Dermis blood vessel endothelial cell (primary cell): ENCODE measurements around the gene EPB41L1. TPM values are rescaled to one million over a fixed set of nuclear protein-coding genes. Genes with fewer than 3 reads are reported as not detected.
A peak's percentile ranks its signal among the peaks of the same experiment; 100 is the strongest.

Source experiments
- DNase-seq: peaks from one replicate; pipeline ENCODE4 v3.0.0; 2010
- total RNA-seq: library from RNA; depleted of rRNA; stranded (reverse); fragments of >200 nt; gene quantifications from 2 replicates; pipeline ENCODE4 v1.2.3, GENCODE V29; 2014

Gene EPB41L1
- total RNA-seq, 1 donor from 2014 or later = 16.0 TPM

DNA sequence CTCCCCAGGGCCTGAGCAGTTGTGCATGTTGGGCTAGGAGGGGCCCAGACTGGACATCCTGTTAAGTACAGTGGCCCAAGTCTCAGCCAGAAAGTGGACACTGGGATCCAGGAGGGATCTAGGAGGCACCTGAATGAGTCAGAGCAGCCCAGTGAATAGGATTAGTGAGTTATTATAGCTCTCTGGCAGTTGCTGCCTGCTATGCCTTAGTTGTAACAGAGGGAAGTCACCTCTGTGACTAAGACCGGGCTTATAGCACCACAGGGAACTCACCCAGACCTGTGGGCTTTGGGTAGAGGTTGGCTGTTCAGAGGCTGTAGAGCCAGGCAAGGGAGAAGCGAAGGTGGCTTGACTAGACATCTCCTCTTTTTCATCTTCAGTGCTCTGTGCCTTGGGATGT lies 42.7 kb downstream of the EPB41L1 start:
- DNase-seq = no peak

DNA sequence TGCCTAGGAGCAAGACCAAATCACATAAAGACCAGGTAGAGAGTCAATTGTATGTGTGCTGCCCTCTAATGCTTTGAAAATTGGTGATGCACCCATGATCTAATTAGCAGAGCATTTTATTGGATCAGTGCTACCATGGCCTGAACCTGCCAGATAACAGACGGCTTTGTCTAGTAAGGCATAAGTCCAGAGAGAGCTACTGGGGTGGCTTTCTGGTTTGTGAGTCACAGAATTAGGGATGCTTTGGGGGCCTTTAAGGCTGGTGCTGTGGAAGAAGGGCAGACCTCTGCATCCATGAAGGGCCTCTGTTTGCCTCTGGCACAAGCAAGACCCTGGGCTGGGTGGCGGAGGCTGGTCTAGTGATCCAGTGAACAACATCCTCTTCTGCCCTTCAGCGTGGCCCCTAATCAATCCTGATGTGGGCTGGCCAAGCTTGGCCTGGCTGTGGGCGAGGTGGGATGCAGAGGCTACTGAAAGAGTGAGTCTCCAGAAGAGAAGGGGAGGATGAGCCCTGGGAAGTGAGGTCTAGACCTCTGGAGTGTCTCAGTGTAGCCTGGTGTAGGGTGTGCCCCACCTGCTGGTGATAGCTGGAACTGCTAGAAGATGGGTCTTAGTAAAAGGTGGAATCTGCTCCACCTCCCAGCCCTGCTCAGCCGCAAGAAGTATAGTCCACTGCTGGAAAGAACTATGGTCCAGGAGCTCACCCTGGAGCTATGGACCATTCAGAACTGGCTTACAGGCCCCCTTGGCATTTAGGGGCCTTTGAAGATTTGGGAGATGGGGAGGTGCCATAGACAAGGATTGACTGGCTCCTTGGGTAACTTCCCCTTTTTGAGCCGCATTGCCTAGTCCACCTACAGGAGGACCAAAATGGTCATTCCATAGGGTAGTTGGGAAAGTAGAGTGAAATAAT lies 45.1 kb downstream of the EPB41L1 start:
- DNase-seq = peak; percentile 86

DNA sequence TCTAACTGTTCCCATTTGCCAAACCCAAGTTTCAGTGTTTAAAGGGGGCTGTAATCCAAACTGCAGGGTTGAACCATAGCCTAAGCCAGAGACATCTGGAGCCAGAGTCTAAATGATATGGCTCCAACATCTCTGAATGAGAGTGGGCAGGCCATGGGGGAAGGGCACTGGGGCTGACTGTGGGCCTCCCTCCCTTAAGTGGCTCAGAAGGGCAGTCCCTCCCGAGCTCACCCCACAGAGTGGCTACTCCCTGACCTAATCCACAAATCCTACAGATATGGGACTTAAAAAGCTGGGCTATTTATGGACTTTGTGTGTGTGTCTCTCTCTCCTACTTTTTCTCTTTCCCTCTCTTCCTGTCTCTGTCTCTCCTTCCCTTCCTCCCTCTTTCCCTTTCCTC lies 45.9 kb downstream of the EPB41L1 start:
- no peak for DNase-seq

DNA sequence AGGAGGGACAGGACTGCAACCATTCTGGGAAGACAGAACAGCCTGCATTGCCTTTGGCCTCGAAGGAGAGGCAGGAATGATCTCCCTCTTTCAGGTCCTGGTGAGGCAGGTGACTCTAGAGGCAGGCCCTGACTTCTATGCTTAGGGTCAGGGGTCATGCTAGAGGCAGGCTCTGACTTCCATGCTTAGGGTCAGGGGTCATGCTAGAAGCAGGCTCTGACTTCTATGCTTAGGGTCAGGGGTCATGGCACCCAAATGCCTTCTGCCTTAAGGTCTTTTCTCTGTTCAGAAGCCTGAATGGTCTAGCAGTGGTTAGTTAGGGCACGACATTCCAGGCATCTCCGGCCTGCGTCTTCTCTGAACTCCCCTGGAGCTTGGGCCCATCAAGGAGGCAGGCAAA lies 46.7 kb downstream of the EPB41L1 start:
- no peak for DNase-seq

DNA sequence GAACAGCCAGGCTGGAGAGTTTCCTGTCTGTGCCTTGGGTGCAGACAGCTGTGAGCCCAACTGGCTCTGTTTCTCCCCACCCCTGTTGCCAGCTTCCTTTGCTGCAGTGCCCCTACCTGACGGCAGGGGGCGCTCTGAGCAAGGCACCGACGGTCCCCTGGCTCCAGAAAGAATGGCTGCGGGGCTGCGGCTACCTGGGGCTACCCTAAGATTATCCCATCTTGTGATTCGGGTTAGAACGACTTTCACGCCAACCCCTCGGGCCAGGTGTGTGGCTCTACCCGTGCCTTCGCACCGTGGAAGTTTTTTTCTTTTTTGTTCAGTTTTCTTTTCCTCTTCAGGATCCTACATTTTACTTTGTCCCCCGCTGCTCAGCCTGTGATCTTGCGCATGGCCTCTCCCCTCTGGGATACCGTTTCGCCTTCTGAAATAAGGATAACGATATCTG lies 48.4 kb downstream of the EPB41L1 start:
- peak; percentile 69 for DNase-seq

DNA sequence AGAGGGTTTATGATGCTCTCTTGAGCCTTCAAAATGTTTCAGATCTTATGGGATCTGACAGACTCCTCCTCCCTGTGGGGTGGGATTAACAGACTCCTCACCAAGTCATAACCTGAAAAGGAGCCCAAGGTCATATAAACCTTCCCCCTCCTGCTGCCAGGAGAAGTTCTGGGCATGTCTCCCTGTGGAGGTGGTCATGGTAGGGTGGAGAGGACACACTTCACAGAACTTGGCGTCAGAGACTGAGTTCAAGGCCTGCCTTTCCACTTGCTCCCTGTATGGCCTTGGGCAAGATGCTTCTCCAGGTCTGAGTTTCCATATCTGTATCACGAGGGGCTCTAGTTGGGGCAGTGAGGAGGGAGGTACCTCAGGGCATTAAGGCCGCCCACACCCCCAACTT lies 49.3 kb downstream of the EPB41L1 start:
- DNase-seq = no peak

DNA sequence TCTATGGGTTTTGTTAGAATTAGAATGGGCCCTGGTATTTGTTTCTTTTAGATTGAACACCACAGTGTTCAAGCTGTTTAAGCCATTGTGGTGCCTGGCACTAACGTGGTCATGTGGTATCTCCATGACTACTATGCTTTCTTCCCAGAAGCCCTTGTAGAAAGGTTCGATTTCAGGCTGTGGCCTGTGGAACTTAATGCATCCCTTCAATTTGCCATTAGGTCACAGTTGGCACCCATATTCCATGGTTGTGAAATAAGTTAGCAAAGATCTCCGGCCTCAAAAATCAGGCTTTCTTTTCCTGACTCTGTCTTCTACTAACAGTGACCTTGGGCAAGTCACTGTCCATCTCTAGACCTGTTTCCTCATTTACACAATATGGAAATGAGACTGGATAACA lies 50.5 kb downstream of the EPB41L1 start:
- DNase-seq = no peak

DNA sequence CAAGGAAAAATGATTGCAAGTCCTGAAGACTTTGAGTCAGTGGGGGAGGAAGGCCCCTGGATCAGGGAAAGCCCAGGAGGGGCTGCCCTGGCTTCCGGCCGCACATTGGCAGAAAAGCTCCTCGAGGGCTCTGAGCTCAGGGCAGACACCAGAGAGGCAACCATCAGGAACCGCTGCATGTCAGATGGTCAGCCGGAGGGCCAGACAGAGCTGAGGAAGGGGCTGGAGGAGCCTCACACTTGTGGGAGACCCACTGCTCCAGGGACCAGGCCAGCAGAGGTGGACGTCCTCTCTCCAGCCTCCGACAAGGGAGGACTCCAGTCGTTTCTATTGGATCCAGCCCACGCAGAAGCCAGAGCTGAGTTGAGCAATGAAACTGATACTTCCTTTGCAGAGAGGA lies 51.5 kb downstream of the EPB41L1 start:
- DNase-seq = no peak

DNA sequence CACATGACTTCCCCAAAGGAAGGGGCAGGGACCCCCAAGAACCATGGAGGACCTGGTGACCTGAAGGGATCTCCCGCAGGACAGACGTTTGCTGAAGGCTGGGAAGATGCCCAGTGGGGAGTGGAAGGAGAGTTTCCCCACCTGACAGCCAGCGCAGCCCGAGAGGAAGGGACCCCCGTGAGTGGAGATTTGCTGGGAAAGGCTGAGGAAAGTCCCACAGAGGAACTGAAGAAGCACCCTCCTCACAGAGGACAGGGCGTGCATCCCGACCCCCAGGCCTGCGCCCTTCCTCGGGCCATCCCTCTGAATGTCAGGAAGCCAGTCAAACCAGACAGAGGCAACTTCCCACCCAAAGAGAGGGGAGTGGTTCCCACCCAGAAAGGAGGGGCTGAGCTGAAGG lies 52.1 kb downstream of the EPB41L1 start:
- no peak for DNase-seq

DNA sequence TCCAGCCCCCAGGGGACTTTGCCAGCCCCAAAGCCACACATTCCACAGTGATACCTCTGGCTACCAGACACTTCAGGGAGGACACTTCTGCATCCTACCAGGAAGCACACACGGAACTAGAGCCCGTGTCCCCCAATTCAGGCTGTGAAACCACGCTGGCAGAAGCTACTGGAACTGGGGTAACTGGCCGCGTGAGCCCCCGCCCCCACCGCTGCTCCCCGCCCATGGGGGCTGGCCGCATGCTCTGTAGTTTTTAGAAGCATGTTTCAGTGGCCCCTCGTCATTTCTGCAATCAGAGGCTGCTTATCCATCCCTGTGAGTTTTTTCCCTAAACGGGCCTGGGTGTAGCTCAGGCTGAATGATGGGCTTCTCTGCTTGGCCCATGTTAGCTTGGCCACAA lies 53.1 kb downstream of the EPB41L1 start:
- DNase-seq = no peak

DNA sequence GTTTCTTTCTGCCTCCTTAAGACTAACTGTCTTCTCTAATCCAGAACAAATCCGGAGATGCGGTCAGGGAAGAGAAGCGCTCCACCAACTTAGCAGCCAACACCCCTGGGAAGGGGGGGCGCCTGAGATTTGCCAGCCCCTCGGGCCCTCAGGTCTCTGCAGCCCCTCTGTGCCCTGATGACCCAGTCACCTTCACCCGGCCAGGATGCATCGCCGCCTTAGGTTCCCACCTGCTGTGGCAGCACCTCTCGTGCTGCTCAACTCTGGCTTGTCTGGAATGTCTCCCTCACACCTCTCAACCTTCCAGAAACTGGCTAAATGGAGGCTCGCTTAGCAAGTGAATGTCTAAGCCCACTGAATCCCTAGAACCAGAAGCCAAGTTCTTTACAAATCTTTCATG lies 53.7 kb downstream of the EPB41L1 start:
- DNase-seq = no peak

DNA sequence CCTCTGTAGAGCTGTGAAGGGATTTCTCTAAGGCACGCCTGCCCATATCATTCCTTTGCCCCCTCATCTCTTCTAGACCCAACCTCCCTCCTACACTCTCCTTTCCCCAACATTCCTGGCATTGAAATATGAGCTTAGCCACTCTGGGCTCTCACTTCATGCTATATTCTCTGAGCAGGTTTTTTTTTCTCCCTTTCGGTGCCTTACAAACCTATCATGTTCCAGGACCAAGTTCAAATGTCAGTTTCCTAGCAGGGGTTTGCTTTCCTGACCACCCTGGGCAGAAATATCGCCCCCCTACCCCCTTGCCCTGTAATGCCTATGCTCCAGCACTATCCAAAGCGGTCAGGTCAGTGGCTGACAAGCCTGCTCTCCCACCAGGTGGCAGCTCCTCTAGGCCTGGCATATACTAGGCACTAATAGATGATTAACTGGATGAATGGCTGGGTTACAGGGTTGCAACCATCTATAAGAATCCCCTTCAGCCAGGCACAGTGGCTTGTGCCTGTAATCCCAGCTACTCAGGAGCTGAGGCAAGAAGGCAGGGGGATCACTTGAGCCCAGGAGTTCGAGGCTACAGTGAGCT lies 56.0 kb downstream of the EPB41L1 start:
- DNase-seq = peak; percentile 14

DNA sequence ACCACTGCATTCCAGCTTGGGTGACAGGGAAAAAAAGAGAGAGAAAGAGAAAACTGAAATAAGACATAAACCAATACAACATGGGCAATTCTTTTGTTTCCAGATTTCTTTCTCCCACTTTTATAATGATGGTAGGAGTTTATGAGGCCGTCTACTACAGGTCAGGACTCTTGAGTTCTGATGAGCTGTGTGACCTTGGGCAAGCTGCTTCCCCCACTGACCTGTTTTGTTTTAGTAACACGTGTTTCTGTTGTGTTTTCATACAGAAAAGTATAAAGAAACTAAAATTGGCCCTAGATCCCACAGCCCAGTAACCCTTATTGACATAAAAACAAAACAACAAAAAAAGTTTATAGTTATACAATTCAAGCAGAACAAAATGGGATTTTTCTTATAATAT lies 58.8 kb downstream of the EPB41L1 start:
- DNase-seq = no peak

DNA sequence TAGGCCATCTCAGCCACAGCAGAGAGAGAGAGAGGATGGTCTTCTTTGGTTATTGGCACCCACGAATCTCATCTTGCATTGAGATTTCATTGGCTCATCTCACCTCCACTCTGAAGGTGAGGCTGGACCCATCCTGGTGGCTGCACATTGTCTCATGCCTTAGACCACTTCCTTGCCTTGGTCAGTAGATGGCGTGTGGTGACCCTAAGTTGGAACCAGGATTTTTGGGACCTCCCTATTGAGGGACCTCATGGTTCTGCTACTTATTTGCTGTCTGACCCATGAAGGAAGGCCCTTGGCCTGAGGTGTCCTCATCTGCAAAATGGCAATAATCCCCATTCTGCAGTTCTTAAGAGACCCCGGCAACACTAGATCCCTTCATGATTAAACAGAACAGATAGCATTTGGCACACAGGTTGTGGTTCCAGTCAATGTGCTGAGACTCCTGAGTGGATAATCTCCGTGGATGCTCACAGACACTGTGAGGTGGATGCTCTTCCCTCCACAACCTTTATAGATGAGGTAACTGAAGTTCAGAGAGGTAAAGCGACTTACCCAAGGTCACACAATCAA lies 60.2 kb downstream of the EPB41L1 start:
- peak; percentile 52 for DNase-seq

DNA sequence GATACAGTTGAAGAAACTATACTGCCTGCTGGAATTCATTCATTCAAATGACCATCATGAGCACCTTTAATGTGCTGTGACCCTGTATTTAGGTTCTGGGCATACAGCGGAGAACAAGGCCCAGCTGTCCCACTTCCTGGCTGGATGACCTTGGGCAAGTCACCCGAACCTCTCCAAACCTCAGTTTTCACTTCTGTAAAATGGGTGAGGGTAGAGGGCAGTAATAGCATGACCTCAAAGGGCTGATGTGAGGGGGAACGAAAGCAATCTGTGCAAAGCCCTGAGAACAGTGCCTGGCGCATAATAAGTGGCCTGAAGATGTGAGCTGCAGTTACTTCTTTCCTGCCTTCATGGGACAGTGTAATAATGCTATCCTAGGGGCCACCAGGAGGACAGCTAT lies 61.2 kb downstream of the EPB41L1 start:
- DNase-seq = no peak

DNA sequence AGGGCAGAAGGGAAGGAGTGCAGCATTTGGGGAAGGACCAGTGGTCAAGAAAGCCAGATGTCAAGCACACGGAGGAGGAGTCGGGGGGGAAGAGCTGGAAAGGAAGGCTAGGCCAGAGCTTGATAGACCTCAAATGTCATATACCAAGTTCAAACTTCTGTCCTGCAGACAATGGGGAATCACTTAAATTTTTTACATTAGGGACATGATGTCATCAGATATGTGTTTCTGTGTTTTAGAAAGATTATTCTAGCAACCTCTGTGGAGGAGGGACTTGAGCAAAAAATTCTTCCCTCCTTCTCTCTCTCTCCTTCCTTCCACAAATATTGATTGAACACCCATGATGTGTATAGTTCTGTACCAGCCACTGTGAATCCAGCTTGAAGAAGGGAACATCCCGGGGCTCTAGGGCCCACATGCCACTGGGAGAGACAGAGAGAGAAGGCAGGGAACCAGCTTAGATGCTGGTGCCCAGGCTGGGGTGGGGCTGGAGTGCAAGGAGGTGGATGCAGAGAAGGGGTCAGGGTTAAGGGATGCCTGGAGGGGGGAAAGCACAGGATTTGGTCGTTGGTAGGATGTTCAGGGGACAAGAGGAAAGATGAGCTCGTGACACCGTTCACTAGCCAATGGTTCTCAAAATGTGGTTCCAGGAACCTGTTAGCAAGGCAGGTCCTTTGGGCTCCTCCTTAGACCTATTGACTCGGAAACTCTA lies 61.9 kb downstream of the EPB41L1 start:
- DNase-seq = no peak

DNA sequence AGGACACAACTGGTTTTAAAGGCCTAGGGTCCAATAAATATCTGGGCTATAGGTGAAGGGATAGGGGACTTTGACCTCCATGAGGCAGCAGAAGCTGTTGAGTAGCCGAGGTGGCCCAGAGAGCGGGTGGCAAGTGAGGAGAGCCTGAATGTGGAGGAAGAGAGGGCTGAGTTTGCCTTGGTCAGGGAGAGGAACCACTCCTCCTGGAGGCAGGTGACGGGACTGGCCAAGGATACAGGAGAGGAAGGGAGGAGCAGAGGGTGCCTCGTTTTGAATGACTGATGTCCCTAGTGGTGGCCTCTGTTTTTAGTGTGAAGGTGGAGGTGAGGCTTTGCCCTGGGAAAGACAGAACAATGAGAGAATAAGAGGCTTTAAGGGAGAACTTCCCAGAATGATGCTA lies 62.7 kb downstream of the EPB41L1 start:
- no peak for DNase-seq

DNA sequence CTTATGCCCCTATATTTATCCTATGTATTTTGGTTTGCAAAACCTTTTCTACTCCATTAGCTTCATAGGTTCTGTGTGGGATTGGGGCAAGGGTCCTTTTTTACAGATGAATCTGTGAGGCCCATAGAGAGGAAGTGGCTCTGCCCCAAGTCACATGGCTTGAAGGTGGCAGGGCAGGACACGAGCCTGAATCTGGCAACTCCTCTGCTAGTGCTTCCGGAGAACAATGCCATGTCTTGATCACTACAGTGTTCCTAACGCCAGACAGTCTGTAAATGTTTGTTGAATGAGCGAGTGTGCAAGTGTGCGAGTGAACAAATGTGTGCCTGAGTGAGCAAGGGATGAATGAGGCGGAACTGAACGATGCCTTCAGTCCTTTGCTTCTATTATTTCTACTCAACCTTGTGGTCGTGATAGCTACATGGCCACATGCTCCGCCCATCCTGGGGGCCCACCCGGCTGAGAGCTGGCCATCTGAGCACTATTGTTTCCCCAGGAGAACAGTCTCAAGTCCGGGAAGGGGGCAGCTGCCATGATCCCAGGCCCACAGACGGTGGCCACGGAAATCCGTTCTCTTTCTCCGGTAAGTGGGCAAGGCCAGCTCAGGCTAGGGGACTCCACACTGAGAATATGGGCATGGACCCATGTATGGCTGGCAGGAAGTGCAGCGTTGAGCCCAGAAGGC lies 64.0 kb downstream of the EPB41L1 start:
- no peak for DNase-seq

DNA sequence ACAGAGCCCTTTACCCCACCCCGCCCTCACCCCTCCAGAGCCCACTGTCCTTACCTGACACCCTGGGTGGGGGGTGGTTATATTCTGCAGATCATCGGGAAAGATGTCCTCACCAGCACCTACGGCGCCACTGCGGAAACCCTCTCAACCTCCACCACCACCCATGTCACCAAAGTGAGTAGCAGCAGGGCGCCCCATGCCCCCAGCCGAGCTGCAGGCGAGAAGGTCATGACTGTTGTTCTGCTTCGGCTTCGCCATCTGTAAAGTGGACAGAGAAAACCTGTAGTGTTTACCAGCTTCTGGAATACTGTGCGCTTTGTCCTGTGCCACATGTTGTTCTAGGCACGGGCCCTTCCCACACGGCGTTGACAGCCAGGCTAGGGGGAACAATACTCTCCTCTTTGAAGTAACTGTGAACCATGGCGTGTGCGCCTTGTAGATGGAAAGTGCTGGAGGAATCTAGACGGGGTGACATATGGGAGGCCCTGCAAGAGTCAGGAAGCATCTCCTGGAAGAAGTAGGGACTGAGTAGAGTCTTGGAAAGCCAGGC lies 65.2 kb downstream of the EPB41L1 start:
- no peak for DNase-seq

DNA sequence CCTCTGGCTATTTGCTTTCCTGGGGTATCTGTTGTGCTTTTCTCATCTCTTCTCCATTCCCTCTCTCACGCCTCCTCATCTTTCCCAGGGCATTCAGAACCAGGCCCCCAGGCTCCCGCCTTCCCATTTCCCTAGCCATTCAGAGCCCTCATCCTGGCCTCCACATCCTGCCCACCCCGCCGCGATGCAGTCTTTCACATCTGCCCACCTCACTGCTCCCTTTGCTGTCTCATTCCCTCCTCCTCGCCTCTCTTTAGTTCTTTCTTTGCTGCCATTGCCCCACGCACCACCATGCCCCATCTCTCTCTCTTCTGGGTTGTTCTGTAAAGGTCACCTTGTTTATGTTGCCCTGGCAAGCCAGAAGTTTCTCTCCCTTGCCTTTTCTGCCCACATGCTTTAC lies 71.1 kb downstream of the EPB41L1 start:
- no peak for DNase-seq

DNA sequence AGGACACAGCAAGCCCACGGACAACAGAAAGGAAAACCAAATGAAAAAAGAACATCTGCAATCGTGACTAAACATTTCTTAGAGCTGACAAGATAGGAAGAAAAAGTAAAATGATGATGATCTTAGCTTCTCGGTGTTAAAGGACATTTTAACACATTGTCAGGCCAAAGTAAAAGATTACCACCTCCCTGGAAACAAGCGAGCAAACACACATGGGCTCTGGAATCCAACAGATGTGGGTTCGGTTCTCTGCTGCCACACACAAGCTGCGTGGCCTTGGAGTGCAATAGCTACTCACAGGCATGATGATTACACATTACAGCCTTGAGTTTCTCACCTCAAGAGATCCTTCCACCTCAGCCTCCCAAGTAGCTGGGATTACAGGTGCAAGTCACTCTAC lies 74.2 kb downstream of the EPB41L1 start:
- no peak for DNase-seq

DNA sequence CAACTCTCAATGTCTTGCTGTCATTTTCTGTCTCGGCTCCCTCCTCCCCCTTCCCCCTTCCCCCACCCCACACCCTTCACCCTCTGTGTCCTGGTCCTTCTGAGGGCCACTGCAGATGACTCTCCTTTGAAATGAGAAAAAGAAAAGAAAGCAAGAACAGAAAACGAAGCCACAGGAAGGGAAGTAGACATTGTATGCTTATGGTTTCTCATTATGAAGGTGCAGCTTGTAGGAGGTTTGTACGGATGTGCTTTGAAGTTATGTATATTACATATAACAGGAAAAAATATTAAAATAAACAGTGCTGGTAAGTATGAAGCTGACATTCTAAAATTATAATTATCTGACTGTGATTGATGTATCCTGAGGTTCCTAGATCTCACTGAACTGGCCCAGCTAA lies 75.5 kb downstream of the EPB41L1 start:
- DNase-seq = no peak
